HG03565 (cell line): Measurements from ENCODE around the gene RAB20.
"Not testable (repeated sequence)": the region's sequence is repeated elsewhere in the genome, so short reads cannot be mapped to it uniquely, and the experiment has no call there.

ENCODE experiments used
- ATAC-seq: cut with Tn5 transposase; IDR thresholded peaks from one replicate; pipeline ENCODE4 v1.9.1; 2021; ENCODE audit warnings: mild to moderate bottlenecking, moderate library complexity; ENCODE audit not compliant: unreplicated experiment

The RAB20 gene

GRCh38 chr13:110555601-110556223 is 5.8 kb downstream of the RAB20 start:
- ATAC-seq = no peak

DNA sequence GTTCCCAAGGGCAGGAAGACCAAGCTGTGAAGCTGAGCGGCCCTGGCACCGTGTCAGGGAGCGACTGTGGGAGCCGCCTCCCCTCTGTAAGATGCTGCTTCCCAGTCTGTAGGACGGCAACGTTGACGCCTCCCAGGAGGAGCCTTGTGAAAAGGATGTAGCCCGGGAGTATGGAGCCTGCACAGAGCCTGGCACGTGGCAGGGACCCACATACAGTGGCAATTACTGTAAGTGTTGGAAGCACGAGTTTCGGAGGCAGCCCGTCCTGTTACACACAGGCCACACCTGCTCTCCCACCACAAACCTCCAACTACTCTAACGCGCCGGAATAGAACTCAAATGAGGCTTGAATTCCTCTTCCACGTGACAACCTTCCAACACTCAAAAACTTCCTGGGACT is 6.6 kb downstream of the RAB20 start:
- ATAC-seq = no peak

DNA sequence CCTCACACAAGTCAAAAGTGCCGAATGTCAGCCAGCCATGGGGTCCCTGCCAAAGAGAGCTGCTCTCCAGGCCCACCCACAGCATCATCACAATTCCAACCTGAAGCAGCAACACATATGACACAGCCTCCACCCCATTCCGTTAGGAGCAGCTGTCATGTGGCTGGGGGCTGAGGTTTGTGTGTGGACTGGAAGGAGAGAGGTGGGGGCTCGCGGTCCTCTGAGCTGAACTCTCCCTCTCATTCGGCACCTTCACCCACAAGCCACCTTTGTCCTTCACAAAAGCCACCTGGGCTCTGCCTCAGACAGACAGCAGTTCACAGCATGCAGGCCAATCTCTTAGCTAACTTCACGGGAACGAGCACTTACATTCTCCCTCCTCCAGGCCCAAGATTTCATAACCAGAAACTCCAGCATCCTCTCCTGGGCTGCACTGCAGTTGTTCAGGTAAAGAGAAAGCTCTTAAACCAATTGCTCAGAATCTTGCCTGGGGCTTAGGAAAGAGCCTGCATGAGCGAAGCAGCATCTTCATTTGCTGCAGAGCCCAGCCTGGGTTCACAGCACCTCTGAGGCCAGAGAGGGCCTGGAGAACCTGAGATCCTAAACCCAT is 7.2 kb downstream of the RAB20 start:
- no peak for ATAC-seq

- ATAC-seq = no peak
These were observed 8.1 kb downstream of the RAB20 start for GRCh38 chr13:110553417-110553816.

- no peak for ATAC-seq
These were observed 8.8 kb downstream of the RAB20 start for GRCh38 chr13:110552767-110553166.

- ATAC-seq = no peak
These were observed 10.2 kb downstream of the RAB20 start for GRCh38 chr13:110551284-110551683.

GRCh38 chr13:110549795-110550160 is 11.7 kb downstream of the RAB20 start:
- no peak for ATAC-seq

DNA sequence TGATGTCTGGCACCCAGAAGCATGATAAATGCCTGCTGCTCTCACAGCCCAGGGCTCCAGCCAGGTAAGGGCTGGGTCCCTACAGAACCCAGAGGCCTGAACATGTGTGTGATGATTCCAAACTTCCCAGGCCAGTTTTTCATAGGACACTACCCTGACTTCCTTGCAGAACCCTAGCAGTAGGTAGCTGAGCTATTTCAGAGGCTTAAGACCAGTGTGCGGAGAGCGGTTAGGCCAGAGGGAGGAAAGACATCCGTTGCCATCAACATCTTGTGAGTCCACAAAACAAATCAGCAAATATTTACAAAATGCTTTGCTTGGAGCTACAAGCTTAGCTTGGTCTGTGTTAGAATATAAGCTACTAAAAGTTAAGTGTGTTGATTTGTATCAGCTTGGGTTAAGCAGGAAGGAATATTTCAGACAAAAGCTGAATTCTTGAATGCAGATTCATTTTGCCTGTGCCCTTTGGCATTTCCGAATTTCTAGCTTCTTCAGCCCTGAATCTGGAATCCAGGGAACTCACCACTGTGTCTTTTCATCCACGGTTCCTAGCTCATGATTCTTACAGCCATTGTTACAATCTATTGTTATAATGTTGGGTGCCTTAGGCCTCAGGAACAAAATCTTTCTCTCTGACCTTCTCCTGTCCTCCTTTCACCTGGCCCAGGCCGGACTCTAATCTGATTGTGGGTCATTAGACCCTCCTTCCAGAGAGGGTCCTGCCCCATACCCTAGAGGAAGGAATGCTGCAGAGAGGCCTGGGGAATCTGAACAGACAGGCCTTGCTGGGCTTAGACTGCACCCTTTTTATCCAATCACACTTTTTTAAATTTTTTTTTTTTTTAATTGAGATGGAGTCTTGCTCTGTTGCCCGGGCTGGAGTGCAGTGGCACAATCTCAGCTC is 12.4 kb downstream of the RAB20 start:
- ATAC-seq = no peak

DNA sequence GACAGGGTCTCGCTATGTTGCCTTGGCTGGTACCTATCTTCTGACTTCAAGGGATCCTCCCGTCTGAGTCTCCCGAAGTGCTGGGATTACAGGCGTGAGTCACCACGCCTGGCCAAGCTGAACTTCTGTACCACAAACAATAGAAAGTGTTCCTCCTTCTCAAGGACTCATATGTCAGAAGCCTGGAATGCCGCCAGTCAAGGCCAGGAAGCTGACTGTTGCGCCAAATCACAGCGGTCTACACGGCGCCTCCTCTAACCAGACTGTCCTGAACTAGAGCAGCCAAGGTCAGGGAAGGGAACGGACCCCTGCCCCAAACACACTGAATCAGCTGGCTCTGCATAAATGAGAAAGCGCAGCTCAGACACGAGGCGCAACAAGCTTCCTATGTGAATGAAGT is 14.6 kb downstream of the RAB20 start:
- no peak for ATAC-seq

DNA sequence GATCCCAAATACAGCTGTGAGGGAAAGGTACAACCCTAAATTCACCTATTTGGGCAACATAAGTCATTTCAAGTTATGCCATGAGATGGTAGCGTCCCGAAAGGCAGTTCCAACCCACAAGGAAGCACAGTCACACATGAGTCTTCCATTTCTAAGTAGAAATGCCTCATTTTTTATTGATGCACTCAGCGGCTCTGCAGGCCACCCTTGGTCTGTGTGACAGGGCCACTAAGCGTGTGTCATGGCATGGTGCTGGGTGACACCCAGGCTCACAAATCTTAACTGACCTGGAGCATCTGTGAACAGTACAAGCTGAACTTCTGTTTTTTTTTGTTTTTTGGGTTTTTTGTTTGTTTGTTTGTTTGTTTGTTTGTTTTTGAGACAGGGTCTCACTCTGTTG is 15.1 kb downstream of the RAB20 start:
- ATAC-seq = no peak

- ATAC-seq = no peak
These were observed 19.2 kb downstream of the RAB20 start for GRCh38 chr13:110542169-110542796.

DNA sequence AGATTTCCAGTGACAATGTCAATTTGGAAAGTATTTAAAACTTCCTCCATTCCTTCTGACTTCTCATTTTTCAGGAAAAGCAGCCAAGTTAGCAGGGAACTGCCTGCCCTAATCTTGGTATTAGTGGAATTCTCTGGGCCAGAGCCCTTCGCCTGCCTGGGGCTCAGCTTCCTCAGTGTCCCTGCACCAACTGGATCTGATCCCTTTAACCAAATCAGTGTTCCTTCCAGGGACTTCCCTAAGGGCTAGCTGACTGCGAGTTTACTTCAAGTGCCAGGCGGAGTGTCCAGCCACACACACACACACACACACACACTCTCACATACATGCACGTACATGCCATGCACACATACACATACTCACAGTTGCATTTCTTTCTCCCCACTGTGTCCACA is 20.0 kb downstream of the RAB20 start:
- no peak for ATAC-seq

- ATAC-seq = no peak
These were observed 20.5 kb downstream of the RAB20 start for GRCh38 chr13:110540871-110541525.

GRCh38 chr13:110539894-110540293 is 21.6 kb downstream of the RAB20 start:
- ATAC-seq = no peak

- no peak for ATAC-seq
These were observed 22.9 kb downstream of the RAB20 start for GRCh38 chr13:110538632-110539031.

- peak; percentile 44 for ATAC-seq
These were observed 25.4 kb downstream of the RAB20 start for GRCh38 chr13:110536006-110536693.

GRCh38 chr13:110535526-110535925 is 26.0 kb downstream of the RAB20 start:
- no peak for ATAC-seq

DNA sequence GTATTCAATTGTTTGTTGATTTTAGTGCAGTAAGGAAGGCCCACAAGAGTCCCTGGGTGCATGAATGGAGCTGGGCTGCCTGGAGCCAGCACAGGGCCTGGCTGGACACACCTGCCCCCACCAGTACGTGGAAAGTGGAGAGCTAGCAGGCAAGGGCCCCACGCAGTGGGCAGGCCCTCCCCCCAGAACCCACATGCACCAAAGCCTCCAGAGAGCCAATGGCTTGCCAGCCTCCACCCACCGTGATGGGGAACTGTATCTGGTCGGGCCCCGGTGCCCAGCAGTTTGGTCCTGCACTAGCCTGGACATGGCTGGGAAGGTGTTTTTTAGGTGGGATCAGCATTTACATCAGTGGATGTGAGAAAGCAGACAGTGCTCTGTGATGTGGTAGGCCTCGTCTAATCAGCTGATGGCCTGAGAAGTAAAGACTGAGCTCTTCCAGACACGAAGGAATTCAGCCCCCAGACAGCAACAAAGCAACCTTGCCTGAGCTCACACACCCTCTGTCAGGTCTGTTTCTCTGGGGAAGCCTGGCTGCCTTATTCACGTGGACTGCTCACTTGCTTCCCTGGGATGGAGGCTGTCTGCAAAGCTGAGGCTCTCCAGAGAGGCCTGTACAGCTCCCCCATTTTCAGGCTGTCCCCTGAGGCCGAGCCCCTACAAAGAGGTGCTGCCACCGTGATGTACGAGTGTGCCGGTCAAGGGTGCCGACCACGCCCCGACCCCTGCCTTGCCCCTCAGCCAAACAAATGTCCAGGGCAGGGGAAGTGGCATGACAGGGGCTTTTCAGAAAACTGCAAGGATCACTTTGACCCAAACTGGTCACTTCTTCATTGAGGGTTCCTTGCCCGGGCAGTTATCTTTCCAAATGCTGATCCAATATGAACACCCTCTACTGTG is 27.5 kb downstream of the RAB20 start:
- no peak for ATAC-seq

DNA sequence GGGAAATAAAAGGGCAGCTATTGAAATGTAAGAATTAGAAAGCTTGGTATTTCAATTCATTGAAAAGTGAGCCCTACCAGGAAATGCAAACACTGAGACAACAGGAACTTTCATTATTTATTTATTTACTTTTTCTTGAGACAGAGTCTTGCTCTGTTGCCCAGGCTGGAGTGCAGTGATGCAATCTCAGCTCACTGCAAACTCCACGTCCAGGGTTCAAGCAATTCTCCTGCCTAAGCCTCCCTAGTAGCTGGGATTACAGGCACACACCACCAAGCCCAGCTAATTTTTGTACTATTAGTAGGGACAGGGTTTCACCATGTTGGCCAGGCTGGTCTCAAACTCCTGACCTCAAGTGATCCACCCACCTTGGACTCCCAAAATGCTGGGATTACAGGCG is 29.3 kb downstream of the RAB20 start:
- ATAC-seq = not testable (repeated sequence)
